ENCODE data around the gene MACROD2. TPM values are rescaled to one million over a fixed set of nuclear protein-coding genes. Genes with fewer than 3 reads are reported as not detected.

The MACROD2 gene
- total RNA-seq, 1 donor from 2014 or later = 17.1 TPM

GRCh38 chr20:14580418-14581074 is 585.2 kb downstream of the MACROD2 start:
- DNase-seq (ENCODE audit: low spot score) = no peak

GRCh38 chr20:14581731-14582130 is 586.4 kb downstream of the MACROD2 start:
- no peak for DNase-seq (ENCODE audit: low spot score)

GRCh38 chr20:14582855-14583254 is 587.5 kb downstream of the MACROD2 start:
- DNase-seq (ENCODE audit: low spot score) = no peak

- DNase-seq (ENCODE audit: low spot score) = no peak
Measured at GRCh38 chr20:14583413-14583812, 588.1 kb downstream of the MACROD2 start.

- no peak for DNase-seq (ENCODE audit: low spot score)
Measured at GRCh38 chr20:14589383-14589782, 594.1 kb downstream of the MACROD2 start.

GRCh38 chr20:14595051-14595450 is 599.7 kb downstream of the MACROD2 start:
- DNase-seq (ENCODE audit: low spot score) = no peak

- no peak for DNase-seq (ENCODE audit: low spot score)
Measured at GRCh38 chr20:14597206-14597715, 601.9 kb downstream of the MACROD2 start.

GRCh38 chr20:14599613-14600012 is 604.3 kb downstream of the MACROD2 start:
- DNase-seq (ENCODE audit: low spot score) = no peak

GRCh38 chr20:14600527-14600926 is 605.2 kb downstream of the MACROD2 start:
- no peak for DNase-seq (ENCODE audit: low spot score)

- no peak for DNase-seq (ENCODE audit: low spot score)
Measured at GRCh38 chr20:14604143-14604542, 608.8 kb downstream of the MACROD2 start.

GRCh38 chr20:14609328-14610221 is 614.3 kb downstream of the MACROD2 start:
- no peak for DNase-seq (ENCODE audit: low spot score)

- DNase-seq (ENCODE audit: low spot score) = no peak
Measured at GRCh38 chr20:14611479-14611878, 616.2 kb downstream of the MACROD2 start.

GRCh38 chr20:14612391-14612790 is 617.1 kb downstream of the MACROD2 start:
- no peak for DNase-seq (ENCODE audit: low spot score)

GRCh38 chr20:14616003-14616402 is 620.7 kb downstream of the MACROD2 start:
- DNase-seq (ENCODE audit: low spot score) = no peak

GRCh38 chr20:14617123-14617522 is 621.8 kb downstream of the MACROD2 start:
- no peak for DNase-seq (ENCODE audit: low spot score)

GRCh38 chr20:14619411-14619810 is 624.1 kb downstream of the MACROD2 start:
- no peak for DNase-seq (ENCODE audit: low spot score)

- no peak for DNase-seq (ENCODE audit: low spot score)
Measured at GRCh38 chr20:14622796-14623195, 627.5 kb downstream of the MACROD2 start.

- no peak for DNase-seq (ENCODE audit: low spot score)
Measured at GRCh38 chr20:14631011-14631410, 635.7 kb downstream of the MACROD2 start.

GRCh38 chr20:14632906-14633305 is 637.6 kb downstream of the MACROD2 start:
- no peak for DNase-seq (ENCODE audit: low spot score)

GRCh38 chr20:14633507-14633906 is 638.2 kb downstream of the MACROD2 start:
- DNase-seq (ENCODE audit: low spot score) = no peak

- no peak for DNase-seq (ENCODE audit: low spot score)
Measured at GRCh38 chr20:14634665-14635064, 639.3 kb downstream of the MACROD2 start.

- no peak for DNase-seq (ENCODE audit: low spot score)
Measured at GRCh38 chr20:14637441-14637840, 642.1 kb downstream of the MACROD2 start.

- DNase-seq (ENCODE audit: low spot score) = no peak
Measured at GRCh38 chr20:14643146-14643545, 647.8 kb downstream of the MACROD2 start.
